Measurements from ENCODE around the gene ZFP36L1.

DNA sequence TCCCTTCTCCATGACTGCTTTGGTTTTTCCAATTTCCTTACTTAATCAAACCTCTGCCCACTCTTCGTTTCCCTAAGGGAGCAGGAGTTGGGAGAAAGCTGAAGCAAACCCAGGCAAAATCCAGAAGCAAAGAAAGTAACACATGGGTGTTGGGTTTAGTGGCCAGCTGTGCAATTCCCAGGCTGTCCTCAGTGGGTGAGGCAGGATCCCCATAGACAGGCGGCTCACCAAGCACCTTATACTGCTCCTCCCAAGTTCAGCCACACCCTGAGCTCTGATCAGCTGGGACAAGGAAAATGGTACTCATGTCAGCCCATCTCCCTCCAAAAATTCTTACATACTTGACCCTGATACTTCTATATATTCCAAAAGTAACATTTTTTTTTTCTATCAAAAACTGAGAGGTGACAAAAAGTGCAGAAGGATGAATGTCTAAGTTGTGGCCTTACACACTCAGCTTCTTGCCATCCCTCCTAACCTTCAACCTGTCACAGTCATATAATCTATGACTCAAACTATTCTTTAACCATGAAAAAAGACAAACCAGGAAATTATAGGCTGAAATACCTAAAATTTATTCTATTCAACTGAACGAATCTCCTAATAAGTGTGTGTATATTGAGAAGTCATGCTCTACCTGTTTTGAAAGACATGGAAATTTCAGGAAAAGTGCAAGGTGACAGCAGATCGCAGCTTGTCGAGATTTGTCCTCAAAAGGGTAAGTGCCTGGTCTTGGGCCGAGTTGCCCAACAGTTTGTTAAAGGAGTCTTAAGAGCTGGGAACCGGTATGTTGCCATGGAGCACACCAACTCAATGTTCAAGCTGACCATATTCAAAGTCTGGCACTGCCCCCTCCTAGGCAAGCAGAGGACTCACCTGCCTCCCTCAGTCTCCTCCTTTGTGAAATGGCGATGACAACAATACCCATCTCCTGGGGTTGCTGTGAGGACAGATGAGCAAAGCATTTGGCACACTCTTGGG is 17.6 kb upstream of the ZFP36L1 start:
- TF ChIP-seq POLR2A (IDR thresholded peaks at IDR 0.05; ENCODE audit: low read depth, low read length) (no peak), TAF1 (IDR thresholded peaks at IDR 0.05; ENCODE audit: low read depth, low read length) (no peak), POU2F2 (IDR thresholded peaks at IDR 0.05; ENCODE audit: low read depth, low read length) (no peak), POLR2AphosphoS5 (IDR thresholded peaks at IDR 0.05; ENCODE audit: low read depth, low read length) (no peak)
